ENCODE results near the gene PIGW. TPM values are rescaled to one million over a fixed set of nuclear protein-coding genes. Genes with fewer than 3 reads are reported as not detected.

PIGW gene
- total RNA-seq, 1 experiment from 2014 or later = 8.4 TPM

DNA sequence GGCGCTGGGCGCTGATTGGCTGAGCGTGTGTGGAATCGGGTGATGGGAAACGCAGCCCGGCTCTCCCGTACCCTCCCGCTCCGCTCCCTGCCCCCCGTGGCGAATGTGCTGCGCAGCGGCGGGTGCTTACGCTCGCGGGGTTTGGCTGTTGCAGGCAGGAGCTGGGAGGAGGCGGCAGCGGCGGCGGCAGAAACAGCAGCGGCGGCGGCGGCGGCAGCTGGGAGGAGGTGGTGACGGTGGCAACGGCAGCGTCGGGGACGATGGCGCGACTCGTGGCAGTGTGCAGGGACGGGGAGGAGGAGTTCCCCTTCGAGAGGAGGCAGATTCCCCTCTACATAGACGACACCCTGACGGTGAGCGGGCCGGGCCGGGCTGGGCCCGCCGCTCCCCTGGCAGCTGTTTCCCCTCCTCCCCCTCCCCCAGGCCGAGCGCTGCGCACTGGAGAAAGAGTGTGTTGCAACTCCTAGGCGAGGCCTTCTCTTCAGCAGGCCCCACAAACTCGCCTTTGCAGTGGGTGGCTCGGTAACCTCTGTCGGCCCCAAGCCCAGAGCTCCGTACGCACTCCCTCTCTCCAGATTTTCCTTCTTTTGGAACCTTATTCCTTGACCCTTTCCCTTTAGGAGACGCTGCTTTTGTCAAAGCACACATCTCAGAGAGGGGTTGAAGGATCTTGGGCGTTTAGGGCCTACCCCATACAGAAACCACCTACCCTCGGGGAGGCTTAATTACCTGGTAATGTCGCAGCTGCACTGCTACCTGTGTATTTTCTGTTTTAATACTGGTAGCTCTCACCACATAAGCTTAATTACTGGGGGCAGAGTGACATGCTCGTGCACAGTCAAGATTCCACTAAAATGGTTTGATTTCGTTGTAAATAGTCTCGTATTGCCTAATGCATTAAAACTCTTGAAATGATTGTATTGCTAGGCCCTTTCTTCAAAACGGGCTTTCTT lies 11.0 kb downstream of the PIGW start:
- peak; percentile 95 for DNase-seq (ENCODE audit: low read depth)

DNA sequence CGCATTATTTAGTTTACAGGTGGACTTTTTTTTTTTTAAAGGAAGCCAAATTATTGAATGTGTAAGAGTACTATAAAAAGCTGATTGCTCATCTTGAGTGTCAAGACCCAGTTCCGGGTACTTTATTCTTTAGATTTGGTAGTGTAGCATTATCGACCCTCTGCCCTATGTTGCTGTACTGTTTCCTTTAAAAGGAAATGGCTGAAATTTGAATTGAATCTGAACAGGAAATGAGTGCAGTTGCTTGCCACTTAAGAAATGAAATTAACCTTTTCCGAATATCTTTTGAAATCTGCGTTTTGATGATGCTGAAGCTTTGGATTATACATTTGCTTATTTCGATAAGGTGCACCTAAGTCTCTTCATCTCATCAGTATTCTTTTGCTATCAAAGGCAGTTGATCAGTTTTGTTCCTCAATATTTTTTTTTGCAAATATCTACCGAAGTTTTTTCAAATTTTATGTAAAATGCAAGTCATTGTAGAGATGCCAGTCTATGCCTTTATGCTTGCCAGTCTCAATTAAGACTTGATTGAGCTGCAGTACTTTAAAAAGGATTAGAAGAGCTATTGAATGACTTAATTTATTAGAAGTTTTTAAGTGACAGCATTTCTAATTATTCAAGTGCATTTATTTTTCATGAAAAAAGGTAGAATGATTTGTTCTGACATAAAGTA lies 11.8 kb downstream of the PIGW start:
- no peak for DNase-seq (ENCODE audit: low read depth)

DNA sequence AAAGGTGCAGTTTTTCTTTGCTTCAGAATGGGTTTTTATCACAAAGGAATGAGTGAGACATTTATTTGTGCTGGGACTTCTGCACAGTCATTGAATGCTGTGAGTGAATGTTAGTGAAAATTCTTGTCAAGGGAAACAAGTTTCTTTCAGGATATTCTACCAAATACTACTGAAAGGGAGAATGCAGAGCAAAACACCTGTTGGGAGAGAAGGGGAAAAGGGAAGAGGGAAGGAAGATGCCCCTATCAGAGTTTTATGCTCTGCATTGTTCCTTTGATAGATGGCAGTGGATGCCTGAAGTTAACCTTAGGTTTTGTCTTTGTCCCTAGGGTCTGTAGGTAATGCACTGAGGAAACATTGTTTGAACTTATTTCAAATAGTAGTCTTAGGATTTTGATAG lies 13.0 kb downstream of the PIGW start:
- no peak for DNase-seq (ENCODE audit: low read depth)

DNA sequence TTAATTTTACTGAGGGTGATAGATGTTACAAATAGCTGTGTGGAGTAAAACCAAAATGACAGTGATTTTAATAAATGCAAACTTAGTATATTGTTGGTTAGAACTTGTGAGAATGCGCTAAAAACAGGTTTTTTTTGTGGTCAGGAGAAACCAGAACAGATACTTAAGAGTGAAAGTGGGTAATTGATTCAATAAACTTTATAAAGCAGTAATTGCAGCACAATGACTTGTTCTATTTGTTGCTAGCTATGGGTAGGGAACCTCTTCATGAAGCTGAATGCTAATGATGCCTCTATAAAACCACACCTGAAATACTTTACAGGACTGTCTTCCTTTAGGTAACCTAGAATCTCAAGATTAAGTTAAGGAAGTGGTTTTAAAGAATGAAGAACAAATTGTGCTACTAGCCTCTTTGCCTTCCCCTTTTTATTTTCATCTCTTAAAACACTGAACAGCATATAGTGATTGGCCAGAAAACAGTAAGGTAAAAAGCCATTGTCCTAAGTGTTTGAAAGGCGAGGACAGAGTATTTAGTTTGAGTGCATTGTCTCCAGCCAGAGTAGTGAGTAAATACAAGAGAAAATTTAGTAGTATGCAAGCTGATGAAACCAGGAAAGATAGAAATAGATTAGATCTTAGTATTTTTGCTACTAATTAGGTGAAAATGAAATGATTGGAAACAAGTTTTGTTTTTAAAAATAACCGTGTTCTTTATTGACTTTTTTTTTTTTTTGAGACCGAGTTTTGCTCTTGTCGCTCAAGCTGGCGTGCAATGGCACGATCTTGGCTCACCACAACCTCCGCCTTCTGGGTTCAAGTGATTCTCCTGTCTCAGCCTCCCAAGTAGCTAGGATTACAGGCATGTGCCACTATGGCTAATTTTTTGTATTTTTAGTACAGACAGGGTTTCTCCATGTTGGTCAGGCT lies 16.0 kb downstream of the PIGW start:
- DNase-seq (ENCODE audit: low read depth) = no peak

DNA sequence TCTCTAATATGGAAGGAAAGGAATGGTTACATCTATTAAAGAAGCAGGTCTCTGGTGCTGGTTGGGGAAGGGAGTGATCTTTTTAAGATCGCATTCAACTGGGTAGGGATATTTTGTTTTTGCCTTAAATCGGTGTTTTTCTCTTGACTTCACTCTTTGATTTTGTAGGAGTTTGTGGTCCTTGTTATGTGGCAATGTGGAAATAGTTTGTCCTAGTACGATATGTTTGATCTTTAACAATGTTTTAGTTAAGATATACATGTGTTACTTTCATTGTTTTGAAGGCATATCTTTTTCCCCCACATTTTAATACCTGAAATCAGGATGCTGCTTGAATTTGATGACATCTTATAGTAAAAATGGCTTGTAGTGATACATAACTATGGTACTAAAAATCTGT lies 18.7 kb downstream of the PIGW start:
- no peak for DNase-seq (ENCODE audit: low read depth)

DNA sequence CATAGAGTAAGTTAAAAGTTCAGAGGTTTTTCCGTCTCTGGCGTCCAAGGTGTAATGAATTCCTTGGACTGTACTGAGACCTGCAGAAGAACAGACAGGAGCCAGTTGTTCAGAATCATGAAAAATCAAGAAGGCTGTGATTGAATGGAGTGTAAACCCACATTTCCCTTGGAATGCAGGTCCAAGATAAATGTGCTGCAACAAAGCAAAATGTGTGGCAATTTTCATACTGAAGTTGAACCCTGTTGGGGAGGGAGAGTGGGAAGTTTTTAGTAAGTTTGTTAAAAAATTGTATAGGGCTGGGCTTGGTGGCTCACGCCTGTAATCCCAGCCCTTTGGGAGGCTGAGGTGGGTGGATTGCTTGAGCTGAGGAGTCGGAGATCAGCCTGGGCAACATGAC lies 31.3 kb downstream of the PIGW start:
- no peak for DNase-seq (ENCODE audit: low read depth)

DNA sequence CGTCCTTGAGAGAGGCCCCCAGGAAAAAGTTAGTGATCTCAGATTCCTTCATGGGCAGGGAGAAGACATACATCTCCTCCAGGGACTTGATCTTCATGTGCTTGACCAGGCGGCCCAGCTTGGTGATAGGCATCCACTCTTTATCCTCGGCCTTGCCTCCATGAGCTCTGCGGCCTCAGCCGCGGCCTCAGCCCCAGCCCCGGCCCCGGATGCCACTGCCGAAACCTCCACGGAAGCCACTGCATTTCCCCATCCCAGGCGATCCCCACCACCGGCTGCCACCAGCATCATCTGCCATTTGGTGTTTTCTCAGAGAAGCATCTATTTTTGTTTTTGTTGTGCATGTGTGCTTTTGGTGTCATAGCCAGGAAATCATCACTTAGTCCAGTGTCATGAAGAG lies 40.2 kb downstream of the PIGW start:
- no peak for DNase-seq (ENCODE audit: low read depth)

DNA sequence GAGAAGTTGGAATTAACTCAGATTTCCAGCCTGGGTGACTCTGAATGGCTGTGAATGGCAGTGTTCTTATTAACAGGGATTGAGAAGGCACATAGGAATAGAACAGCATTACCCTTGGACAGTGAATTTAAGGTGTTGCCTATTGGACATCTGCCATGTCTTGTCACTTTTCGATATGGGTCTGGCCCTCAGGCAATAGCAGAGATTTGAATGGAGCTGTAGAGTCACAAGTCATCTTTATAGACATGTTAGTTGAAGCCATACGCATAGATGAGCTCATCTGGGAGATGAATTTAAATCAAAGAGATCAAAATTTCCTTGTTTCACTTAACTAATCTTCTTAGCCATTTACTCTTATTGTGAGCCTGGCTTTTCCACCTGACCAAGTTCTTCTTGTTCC lies 42.0 kb downstream of the PIGW start:
- no peak for DNase-seq (ENCODE audit: low read depth)

DNA sequence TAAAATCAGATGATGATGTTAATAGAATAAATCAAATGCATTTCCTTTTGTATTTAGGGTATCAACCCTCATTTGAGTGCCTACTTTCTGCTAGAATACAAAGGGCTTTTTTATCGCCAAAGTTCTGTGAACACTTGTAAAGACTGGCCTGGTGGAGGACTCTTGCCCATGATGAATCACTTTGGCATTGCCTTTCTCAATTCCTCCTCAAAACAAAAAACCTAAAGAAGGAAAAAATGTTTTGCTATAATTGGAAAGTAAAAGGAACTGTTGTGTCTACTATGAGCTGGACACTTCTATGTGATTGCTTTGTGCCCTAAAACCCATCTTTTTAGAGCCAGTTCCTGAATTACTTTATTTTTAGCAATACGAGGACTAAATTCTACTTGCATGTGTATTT lies 43.9 kb downstream of the PIGW start:
- DNase-seq (ENCODE audit: low read depth) = peak; percentile 28

DNA sequence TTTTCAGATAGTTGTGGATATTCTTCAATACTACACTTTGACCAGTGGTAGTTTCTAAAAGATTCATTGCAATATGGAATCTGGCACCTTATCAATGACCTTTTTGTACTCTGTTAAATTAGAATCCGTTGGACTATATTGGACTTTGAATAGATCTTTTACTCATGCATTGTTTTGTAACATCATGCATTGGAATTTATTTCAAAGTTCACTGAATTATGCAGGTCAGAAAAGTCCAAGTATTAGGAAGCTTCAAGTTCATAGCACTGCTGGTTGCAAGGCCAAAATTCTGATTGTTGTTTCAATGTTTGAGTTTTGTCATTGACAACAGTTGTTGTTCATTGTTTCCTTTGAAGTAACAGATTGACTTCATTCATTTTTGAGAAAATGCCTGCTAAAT lies 49.0 kb downstream of the PIGW start:
- no peak for DNase-seq (ENCODE audit: low read depth)

DNA sequence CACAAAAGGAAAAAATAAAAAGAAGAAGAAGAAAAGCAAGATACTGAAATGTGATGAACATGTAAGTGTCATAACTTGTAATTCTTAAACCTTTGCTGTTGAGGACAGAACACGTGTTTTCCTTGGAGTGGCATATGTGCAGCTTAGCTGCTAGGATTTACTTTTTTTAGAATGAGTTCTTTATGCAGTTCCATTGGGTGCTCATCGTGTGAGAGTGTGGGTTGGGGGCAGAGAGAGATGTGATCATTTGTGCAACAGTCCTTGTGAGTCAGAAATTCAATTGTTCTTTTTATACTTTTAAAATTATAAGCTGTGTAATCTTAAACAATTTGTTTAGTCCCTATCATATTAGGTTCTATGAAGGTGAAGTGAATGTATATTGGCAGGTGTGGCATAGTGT lies 51.4 kb downstream of the PIGW start:
- DNase-seq (ENCODE audit: low read depth) = no peak

Other genes with a start within 250 kb of the PIGW start
- gene TBC1D3G, start 211.1 kb upstream of the PIGW start, total RNA-seq (2014; rRNA removed; shearing (Covaris generic)) = not detected in 2 replicates
- not detected in 2 replicates for gene TBC1D3H, start 146.6 kb upstream of the PIGW start, total RNA-seq (2014; rRNA removed; shearing (Covaris generic))
- 35.0 and 41.0 TPM in 2 replicates for gene ZNHIT3, start 48.3 kb upstream of the PIGW start, total RNA-seq (2014; rRNA removed; shearing (Covaris generic))
- gene MYO19, start 119 bp upstream of the PIGW start, total RNA-seq (2014; rRNA removed; shearing (Covaris generic)) = 28.8 and 39.7 TPM in 2 replicates
- 29.0 and 38.9 TPM in 2 replicates for gene GGNBP2, start 9.9 kb downstream of the PIGW start, total RNA-seq (2014; rRNA removed; shearing (Covaris generic))
- gene DHRS11, start 56.9 kb downstream of the PIGW start, total RNA-seq (2014; rRNA removed; shearing (Covaris generic)) = 11.2 and 12.4 TPM in 2 replicates
- gene MRM1, start 66.6 kb downstream of the PIGW start, total RNA-seq (2014; rRNA removed; shearing (Covaris generic)) = 4.3 and 5.0 TPM in 2 replicates

All from RPMI7951 (cell line).